GM12801 (cell line): ENCODE measurements around the gene RD3L.

Source experiments
- CTCF ChIP-seq: IDR thresholded peaks from one replicate; pipeline ENCODE4 v1.5.1; 2011; ENCODE audit warnings: control low read depth; ENCODE audit not compliant: insufficient read length; ENCODE audit errors: extremely low read depth

RD3L gene

GRCh38 chr14:103935102-103935501 is 7.2 kb downstream of the RD3L start:
- no peak for TF ChIP-seq CTCF

GRCh38 chr14:103932791-103933490 is 9.4 kb downstream of the RD3L start:
- no peak for TF ChIP-seq CTCF

- TF ChIP-seq CTCF, result no peak
Measured at GRCh38 chr14:103931422-103931821, 10.9 kb downstream of the RD3L start.

- no peak for TF ChIP-seq CTCF
Measured at GRCh38 chr14:103930051-103930604, 12.2 kb downstream of the RD3L start.

- no peak for TF ChIP-seq CTCF
Measured at GRCh38 chr14:103928011-103928890, 14.1 kb downstream of the RD3L start, which contains the start of gene TDRD9. TSS of gene TDRD9 (plus strand) at chr14:103928456. CDS start at chr14:103928510, 54 bp downstream.

- no peak for TF ChIP-seq CTCF
Measured at GRCh38 chr14:103927566-103927965, 14.8 kb downstream of the RD3L start.

- TF ChIP-seq CTCF, result no peak
Measured at GRCh38 chr14:103925316-103925715, 17.0 kb downstream of the RD3L start.
